Activated CD8-positive, alpha-beta T cell treated with anti-CD3 and anti-CD28 coated beads for 36 hours (primary cell): ENCODE measurements around the gene COPB2. TPM values are rescaled to one million over a fixed set of nuclear protein-coding genes. Genes with fewer than 3 reads are reported as not detected.

ENCODE experiments used
- ATAC-seq: fragments of 200-7000 bp; cut with Tn5 transposase; one replicate; pipeline ENCODE4 v1.10.0; 2021; ENCODE audit warnings: mild to moderate bottlenecking, moderate library complexity
- CTCF ChIA-PET: fragments of 350-600 bp; sonication (Branson Sonifier 250); formaldehyde crosslinking; loops from one replicate; lab custom pipeline; 2021; ENCODE audit warnings: antibody characterized with exemption; lab: Charles Lee
- POLR2A ChIA-PET: fragments of 350-600 bp; sonication (Branson Sonifier 250); formaldehyde crosslinking; loops from one replicate; lab custom pipeline; 2021; ENCODE audit warnings: antibody characterized with exemption; lab: Charles Lee
- DNase-seq: peaks from one replicate; pipeline ENCODE4 v3.0.0-alpha.2; 2020
- H3K27ac Mint-ChIP-seq: one replicate; pipeline ENCODE4 v1.8.0; 2021; ENCODE audit warnings: mild to moderate bottlenecking, mixed read lengths
- H3K27me3 Mint-ChIP-seq: one replicate; pipeline ENCODE4 v1.8.0; 2021; ENCODE audit warnings: mixed read lengths
- H3K36me3 Mint-ChIP-seq: one replicate; pipeline ENCODE4 v1.8.0; 2021; ENCODE audit warnings: low read depth, mixed read lengths
- H3K4me1 Mint-ChIP-seq: one replicate; pipeline ENCODE4 v1.8.0; 2021; ENCODE audit warnings: low read depth, mixed read lengths
- H3K4me3 Mint-ChIP-seq: one replicate; pipeline ENCODE4 v1.8.0; 2021; ENCODE audit warnings: mild to moderate bottlenecking, moderate library complexity, mixed read lengths
- H3K9me3 Mint-ChIP-seq: one replicate; pipeline ENCODE4 v1.8.0; 2021; ENCODE audit warnings: mixed read lengths
- intact Hi-C: fragments of 100-400 bp; cut with micrococcal nuclease; formaldehyde crosslinking; loops from one replicate; pipeline ENCODE4 v1.10.0; 2022
- total RNA-seq, 2 experiments: library from RNA; stranded (reverse); gene quantifications; one replicate each; pipeline ENCODE4 v1.2.3, GENCODE V29; 2021
- TF ChIP-seq, protein P1 (sequence below): fragments of 200-600 bp; IDR thresholded peaks from one replicate; pipeline ENCODE4 v1.8.0; 2022; ENCODE audit warnings: antibody characterized with exemption, mild to moderate bottlenecking

The COPB2 gene
- total RNA-seq, 2 experiments from 2014 or later = 81.7 to 83.8 TPM

DNA sequence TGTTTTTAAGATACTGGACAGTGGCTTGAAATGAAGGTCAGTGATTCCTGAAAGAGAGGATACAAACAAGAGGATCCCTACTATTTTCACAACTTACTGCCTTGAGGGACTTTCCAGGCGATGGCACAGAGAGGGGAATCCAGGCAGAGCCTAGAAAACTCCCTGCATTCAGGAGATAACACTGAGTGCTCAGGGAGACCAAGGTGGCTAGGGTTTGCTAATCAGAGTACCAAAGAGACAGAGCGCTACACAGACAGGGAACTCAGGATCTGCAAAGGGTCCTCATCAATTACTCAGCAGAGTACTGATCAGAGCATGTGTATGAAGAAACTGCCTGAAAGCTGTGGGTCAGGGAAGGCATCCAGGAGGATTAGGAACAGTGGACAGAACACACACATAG, 57.4 kb downstream of the COPB2 start:
- TF ChIP-seq, protein P1, sequence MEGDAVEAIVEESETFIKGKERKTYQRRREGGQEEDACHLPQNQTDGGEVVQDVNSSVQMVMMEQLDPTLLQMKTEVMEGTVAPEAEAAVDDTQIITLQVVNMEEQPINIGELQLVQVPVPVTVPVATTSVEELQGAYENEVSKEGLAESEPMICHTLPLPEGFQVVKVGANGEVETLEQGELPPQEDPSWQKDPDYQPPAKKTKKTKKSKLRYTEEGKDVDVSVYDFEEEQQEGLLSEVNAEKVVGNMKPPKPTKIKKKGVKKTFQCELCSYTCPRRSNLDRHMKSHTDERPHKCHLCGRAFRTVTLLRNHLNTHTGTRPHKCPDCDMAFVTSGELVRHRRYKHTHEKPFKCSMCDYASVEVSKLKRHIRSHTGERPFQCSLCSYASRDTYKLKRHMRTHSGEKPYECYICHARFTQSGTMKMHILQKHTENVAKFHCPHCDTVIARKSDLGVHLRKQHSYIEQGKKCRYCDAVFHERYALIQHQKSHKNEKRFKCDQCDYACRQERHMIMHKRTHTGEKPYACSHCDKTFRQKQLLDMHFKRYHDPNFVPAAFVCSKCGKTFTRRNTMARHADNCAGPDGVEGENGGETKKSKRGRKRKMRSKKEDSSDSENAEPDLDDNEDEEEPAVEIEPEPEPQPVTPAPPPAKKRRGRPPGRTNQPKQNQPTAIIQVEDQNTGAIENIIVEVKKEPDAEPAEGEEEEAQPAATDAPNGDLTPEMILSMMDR = no peak
- Mint-ChIP-seq H3K36me3 (no peaks in the 10 kb centered on the region), H3K4me1 (peaks cover 9% of the 10 kb centered on the region), H3K27ac (no peak overlapping the region), H3K27me3 (peaks cover 27% of the 10 kb centered on the region), H3K9me3 (no peaks in the 10 kb centered on the region), H3K4me3 (no peak overlapping the region)
- no peak for DNase-seq
- POLR2A ChIA-PET = no interaction called here
- no peak for ATAC-seq
- intact Hi-C loops = no loop called here
- CTCF ChIA-PET = interaction anchor here (1.0 to 4.7 kb wide), 4 partner anchors 10 to 396 kb away, joined by 3 to 53 read pairs (median 4); no protein-coding TSS in a partner anchor

DNA sequence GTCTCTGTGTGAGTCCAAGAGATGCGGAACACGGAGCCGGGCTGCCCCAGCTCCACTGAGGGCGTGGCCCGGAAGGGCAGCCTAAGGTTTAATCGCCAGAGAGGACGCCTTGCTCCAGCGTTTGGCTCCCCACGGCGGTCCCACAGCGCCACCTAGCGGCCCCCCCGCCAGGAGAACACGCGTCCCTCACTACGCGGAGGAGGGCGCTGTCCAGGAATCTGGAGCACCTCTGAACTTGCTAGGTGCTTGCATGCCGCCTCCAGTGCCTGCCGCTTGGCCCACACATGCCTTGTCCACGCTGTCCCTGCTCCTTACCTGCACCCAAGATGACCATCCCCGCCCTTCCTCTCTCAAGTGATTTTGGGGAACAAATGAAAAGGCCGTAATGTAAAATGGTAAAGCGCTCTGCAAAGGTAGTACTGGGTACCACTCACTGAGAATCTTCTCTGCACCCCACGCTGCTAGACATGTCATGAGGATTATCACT, 60.0 kb downstream of the COPB2 start:
- TF ChIP-seq, protein P1 = peak; percentile 94
- Mint-ChIP-seq H3K27me3 (peaks cover 26% of the 10 kb centered on the region), H3K27ac (no peak overlapping the region), H3K4me3 (peak overlapping the region; percentile 46), H3K9me3 (no peaks in the 10 kb centered on the region), H3K36me3 (no peaks in the 10 kb centered on the region), H3K4me1 (peaks cover 9% of the 10 kb centered on the region)
- intact Hi-C loops = loop anchor here (2.0 to 5.0 kb wide), 2 partner anchors 217 to 387 kb away; no protein-coding TSS in a partner anchor
- ChIA-PET CTCF (interaction anchor here (0.6 to 4.7 kb wide), 26 partner anchors 9 to 405 kb away, joined by 3 to 53 read pairs (median 5); partner anchors contain the start of gene MRPS22), POLR2A (no interaction called here)
- peak; percentile 97 for ATAC-seq
- peak; percentile 92 for DNase-seq

DNA sequence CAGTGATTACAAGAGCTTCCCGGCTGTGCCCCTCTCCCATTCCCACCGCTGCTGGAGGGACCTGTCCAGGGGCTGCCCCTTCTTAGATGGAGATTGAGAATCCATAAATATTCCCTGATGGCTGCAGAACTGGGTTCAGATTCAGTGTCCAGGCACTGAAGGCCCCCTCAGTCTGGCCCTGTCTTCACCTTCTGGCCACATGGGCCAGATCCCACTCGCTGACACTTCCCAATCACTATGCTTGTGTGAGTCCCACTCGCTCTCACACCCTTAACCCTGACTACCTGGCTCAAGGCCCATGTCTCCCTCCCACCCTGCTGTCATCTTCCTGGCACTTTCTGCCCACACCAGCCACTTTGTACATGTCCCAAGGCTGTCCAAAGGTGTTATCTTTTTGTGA, 61.1 kb downstream of the COPB2 start:
- CTCF ChIA-PET = interaction anchor here (1.0 to 4.7 kb wide), 16 partner anchors 9 to 401 kb away, joined by 3 to 53 read pairs (median 6); partner anchors contain the start of gene MRPS22
- TF ChIP-seq, protein P1 = no peak
- no peak overlapping the region for H3K27ac Mint-ChIP-seq
- H3K4me3 Mint-ChIP-seq = no peak overlapping the region
- no peaks in the 10 kb centered on the region for H3K36me3 Mint-ChIP-seq
- intact Hi-C loops = loop anchor here (2.0 to 5.0 kb wide), 2 partner anchors 216 to 386 kb away; no protein-coding TSS in a partner anchor
- H3K4me1 Mint-ChIP-seq = peaks cover 9% of the 10 kb centered on the region
- POLR2A ChIA-PET = no interaction called here
- DNase-seq (no peak), ATAC-seq (no peak)
- H3K9me3 Mint-ChIP-seq = no peaks in the 10 kb centered on the region
- H3K27me3 Mint-ChIP-seq = peaks cover 23% of the 10 kb centered on the region

DNA sequence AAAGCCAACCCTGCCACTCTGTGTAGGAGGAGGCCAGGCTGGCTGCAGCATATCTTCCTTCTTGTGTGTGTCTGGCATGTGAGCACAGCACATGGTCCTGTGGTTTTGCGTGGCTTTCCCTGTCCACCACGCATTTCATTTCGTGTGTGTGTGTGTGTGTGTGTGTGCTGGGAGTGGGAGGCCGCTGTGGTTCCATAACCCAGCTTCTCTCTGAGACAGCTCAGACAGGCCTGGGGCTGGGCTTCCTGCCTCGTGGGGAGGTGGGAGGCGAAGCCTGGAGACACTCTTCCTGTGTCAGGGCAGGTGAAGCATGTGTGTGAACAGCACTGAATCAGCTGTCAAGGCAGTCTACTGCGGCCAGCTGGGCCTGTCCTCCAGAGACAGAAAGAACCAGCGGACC, 61.6 kb downstream of the COPB2 start:
- intact Hi-C loops = loop anchor here (2.0 to 5.0 kb wide), 2 partner anchors 215 to 386 kb away; no protein-coding TSS in a partner anchor
- peak; percentile 18 for DNase-seq
- no peak for ATAC-seq
- POLR2A ChIA-PET = no interaction called here
- H3K27ac Mint-ChIP-seq = no peak overlapping the region
- no peaks in the 10 kb centered on the region for H3K36me3 Mint-ChIP-seq
- no peaks in the 10 kb centered on the region for H3K9me3 Mint-ChIP-seq
- H3K4me1 Mint-ChIP-seq = peaks cover 9% of the 10 kb centered on the region
- CTCF ChIA-PET = interaction anchor here (1.4 to 4.7 kb wide), 7 partner anchors 9 to 394 kb away, joined by 5 to 53 read pairs (median 10); no protein-coding TSS in a partner anchor
- TF ChIP-seq, protein P1 = no peak
- H3K27me3 Mint-ChIP-seq = peaks cover 20% of the 10 kb centered on the region
- H3K4me3 Mint-ChIP-seq = no peak overlapping the region

DNA sequence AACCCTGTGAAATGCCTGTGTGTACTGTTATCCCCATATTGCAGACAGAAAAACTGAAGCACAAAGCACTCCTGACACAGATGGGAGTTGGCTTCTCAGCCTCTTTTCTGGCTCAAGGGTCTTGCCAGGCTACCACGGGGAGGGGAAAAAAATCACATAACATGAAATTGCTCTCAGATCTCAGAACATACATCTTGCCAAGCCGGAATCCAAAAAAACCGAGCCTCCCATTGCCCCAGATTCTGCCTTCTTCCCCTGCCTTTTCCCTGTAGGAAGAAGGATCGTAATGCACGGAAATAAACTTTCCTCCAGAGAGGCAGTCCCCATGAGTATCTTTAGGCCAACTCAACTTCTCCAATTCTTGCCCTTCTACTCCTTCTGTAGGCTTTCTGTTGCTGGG, 62.2 kb downstream of the COPB2 start:
- no peaks in the 10 kb centered on the region for H3K9me3 Mint-ChIP-seq
- ATAC-seq (no peak), DNase-seq (no peak)
- CTCF ChIA-PET = interaction anchor here (0.8 to 4.7 kb wide), 2 partner anchors 215 to 216 kb away, joined by 4 to 53 read pairs; no protein-coding TSS in a partner anchor
- no peaks in the 10 kb centered on the region for H3K36me3 Mint-ChIP-seq
- H3K4me3 Mint-ChIP-seq = no peak overlapping the region
- H3K27ac Mint-ChIP-seq = no peak overlapping the region
- intact Hi-C loops = loop anchor here (5.0 kb wide), 1 partner anchor 385 kb away; no protein-coding TSS in a partner anchor
- POLR2A ChIA-PET = no interaction called here
- peaks cover 9% of the 10 kb centered on the region for H3K4me1 Mint-ChIP-seq
- peaks cover 14% of the 10 kb centered on the region for H3K27me3 Mint-ChIP-seq
- TF ChIP-seq, protein P1 = no peak
